MCF 10A (cell line): ENCODE results near the gene CCDC158. TPM values are rescaled to one million over a fixed set of nuclear protein-coding genes. Genes with fewer than 3 reads are reported as not detected.
A peak's percentile ranks its signal among the peaks of the same experiment; 100 is the strongest.

Experiments
- BruUV-seq: library from RNA; stranded (reverse); fragments of 400-500 nt; replicated peaks from 2 replicates; lab custom pipeline; 2021; lab: Mats Ljungman, UMichigan
- CTCF ChIA-PET: fragments of 300-600 bp; sonication (Branson Sonifier 250); formaldehyde crosslinking; extraction: SDS; loops from one replicate; lab custom pipeline; 2021; ENCODE audit warnings: antibody characterized with exemption, inconsistent platforms; lab: Yijun Ruan, JAX
- POLR2A ChIA-PET: fragments of 300-600, 350-650 bp; sonication (Branson Sonifier 250); formaldehyde crosslinking; extraction: SDS; loops from one replicate; lab custom pipeline; 2020; ENCODE audit warnings: antibody characterized with exemption, inconsistent platforms; lab: Yijun Ruan, JAX
- DNase-seq: peaks from one replicate; pipeline ENCODE4 v3.0.0-alpha.2; 2018; ENCODE audit not compliant: unreplicated experiment
- H3K27ac Mint-ChIP-seq: one replicate; pipeline ENCODE4 v1.8.0; 2022; ENCODE audit warnings: mild to moderate bottlenecking, low read depth, mixed read lengths; ENCODE audit not compliant: unreplicated experiment
- H3K27me3 Mint-ChIP-seq: one replicate; pipeline ENCODE4 v1.8.0; 2022; ENCODE audit warnings: mixed read lengths; ENCODE audit not compliant: insufficient read depth, unreplicated experiment
- H3K36me3 Mint-ChIP-seq: one replicate; pipeline ENCODE4 v1.8.0; 2022; ENCODE audit warnings: mild to moderate bottlenecking, moderate library complexity, mixed read lengths; ENCODE audit not compliant: insufficient read depth, unreplicated experiment
- H3K4me1 Mint-ChIP-seq: one replicate; pipeline ENCODE4 v1.8.0; 2022; ENCODE audit warnings: mixed read lengths; ENCODE audit not compliant: insufficient read depth, unreplicated experiment
- H3K4me3 Mint-ChIP-seq: one replicate; pipeline ENCODE4 v1.8.0; 2022; ENCODE audit warnings: mild to moderate bottlenecking, moderate library complexity, mixed read lengths; ENCODE audit not compliant: unreplicated experiment
- H3K9me3 Mint-ChIP-seq: one replicate; pipeline ENCODE4 v1.8.0; 2022; ENCODE audit warnings: mixed read lengths; ENCODE audit not compliant: unreplicated experiment
- intact Hi-C: fragments of 100-400 bp; cut with micrococcal nuclease; formaldehyde crosslinking; loops from 2 replicates; pipeline ENCODE4 v1.14.1; 2022
- total RNA-seq: library from RNA; stranded (reverse); gene quantifications from 2 replicates; pipeline ENCODE4 v1.2.3, GENCODE V29; 2022
- TF ChIP-seq, protein P1 (sequence below): fragments of 200-600 bp; IDR thresholded peaks from one replicate; pipeline ENCODE4 v1.8.0; 2022; ENCODE audit warnings: antibody characterized with exemption, mild to moderate bottlenecking; ENCODE audit not compliant: unreplicated experiment

The CCDC158 gene
- total RNA-seq, 1 experiment from 2014 or later, result not detected

GRCh38 chr4:76305033-76305687 lies 115.8 kb downstream of the CCDC158 start:
- no peak overlapping the region for H3K27ac Mint-ChIP-seq

DNA sequence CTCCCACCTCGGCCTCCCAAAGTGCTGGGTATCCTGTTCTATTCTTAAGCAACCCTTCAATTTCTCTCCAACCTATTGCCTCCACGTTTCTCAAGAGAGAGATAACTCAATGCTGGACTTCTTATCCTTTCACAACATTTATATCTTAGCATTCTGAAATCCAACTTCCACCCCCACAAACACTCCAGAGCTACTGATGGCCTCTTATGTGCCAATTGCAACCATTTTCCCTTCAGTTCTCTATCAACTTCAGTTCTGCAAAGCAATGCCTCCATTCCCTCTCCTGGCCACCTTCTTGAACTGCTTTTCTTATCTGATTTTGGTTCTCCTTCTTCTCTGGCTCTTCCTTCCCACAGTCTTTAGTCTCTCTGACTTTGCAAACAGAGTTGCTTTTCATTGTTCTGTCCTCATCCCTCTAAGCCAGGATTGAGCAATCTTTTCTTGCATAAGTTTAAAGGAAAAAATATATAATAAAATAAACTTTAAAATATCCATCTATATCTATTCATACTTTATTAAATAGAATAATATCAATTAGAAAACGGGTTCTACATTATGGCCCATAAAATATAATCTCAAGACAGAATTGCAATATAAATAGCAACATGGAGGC lies 118.0 kb downstream of the CCDC158 start:
- peaks cover 40% of the 10 kb centered on the region for H3K4me1 Mint-ChIP-seq
- BruUV-seq, result no TSS peak
- no peak overlapping the region for H3K4me3 Mint-ChIP-seq
- H3K27ac Mint-ChIP-seq, result no peak overlapping the region
- no peaks in the 10 kb centered on the region for H3K9me3 Mint-ChIP-seq
- peaks cover 10% of the 10 kb centered on the region for H3K36me3 Mint-ChIP-seq
- POLR2A ChIA-PET, result interaction anchor here (0.6 to 2.7 kb wide), 4 partner anchors 90 to 1439 kb away, joined by 3 to 18 read pairs (median 4); partner anchors contain the start of genes NUP54 and SCARB2
- TF ChIP-seq, protein P1, sequence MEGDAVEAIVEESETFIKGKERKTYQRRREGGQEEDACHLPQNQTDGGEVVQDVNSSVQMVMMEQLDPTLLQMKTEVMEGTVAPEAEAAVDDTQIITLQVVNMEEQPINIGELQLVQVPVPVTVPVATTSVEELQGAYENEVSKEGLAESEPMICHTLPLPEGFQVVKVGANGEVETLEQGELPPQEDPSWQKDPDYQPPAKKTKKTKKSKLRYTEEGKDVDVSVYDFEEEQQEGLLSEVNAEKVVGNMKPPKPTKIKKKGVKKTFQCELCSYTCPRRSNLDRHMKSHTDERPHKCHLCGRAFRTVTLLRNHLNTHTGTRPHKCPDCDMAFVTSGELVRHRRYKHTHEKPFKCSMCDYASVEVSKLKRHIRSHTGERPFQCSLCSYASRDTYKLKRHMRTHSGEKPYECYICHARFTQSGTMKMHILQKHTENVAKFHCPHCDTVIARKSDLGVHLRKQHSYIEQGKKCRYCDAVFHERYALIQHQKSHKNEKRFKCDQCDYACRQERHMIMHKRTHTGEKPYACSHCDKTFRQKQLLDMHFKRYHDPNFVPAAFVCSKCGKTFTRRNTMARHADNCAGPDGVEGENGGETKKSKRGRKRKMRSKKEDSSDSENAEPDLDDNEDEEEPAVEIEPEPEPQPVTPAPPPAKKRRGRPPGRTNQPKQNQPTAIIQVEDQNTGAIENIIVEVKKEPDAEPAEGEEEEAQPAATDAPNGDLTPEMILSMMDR, result no peak
- intact Hi-C loops, result loop anchor here (10.0 kb wide), 1 partner anchor 202 kb away; no protein-coding TSS in a partner anchor
- DNase-seq, result peak; percentile 40
- CTCF ChIA-PET, result interaction anchor here (1.0 to 2.2 kb wide), 2 partner anchors 123 to 129 kb away, joined by 3 to 9 read pairs; no protein-coding TSS in a partner anchor
- H3K27me3 Mint-ChIP-seq, result no peaks in the 10 kb centered on the region

More at GRCh38 chr4:76305033-76305687, 115.8 kb downstream of the CCDC158 start:
- Mint-ChIP-seq H3K4me3 (peak overlapping the region; percentile 94), H3K36me3 (peaks cover 18% of the 10 kb centered on the region), H3K4me1 (peaks cover 44% of the 10 kb centered on the region), H3K9me3 (no peaks in the 10 kb centered on the region), H3K27me3 (no peaks in the 10 kb centered on the region)
- BruUV-seq, result no TSS peak
- intact Hi-C loops, result loop anchor here (5.0 to 10.0 kb wide), 3 partner anchors 93 to 200 kb away; partner anchors contain the start of gene SCARB2
- ChIA-PET POLR2A (interaction anchor here (0.5 to 4.8 kb wide), 23 partner anchors 21 to 852 kb away, joined by 3 to 76 read pairs (median 5); partner anchors contain the start of genes CCNG2, NUP54, SCARB2 and SHROOM3), CTCF (interaction anchor here (0.5 to 5.3 kb wide), 9 partner anchors 26 to 309 kb away, joined by 3 to 50 read pairs (median 5); no protein-coding TSS in a partner anchor)
- TF ChIP-seq, protein P1, result no peak
- no peak for DNase-seq

- H3K27ac Mint-ChIP-seq, result peak overlapping the region; percentile 54
- ChIA-PET POLR2A (interaction anchor here (0.6 to 2.7 kb wide), 11 partner anchors 15 to 153 kb away, joined by 3 to 18 read pairs (median 4); partner anchors contain the start of genes NUP54 and SCARB2), CTCF (interaction anchor here (0.6 to 2.2 kb wide), 5 partner anchors 23 to 128 kb away, joined by 3 to 9 read pairs (median 3); no protein-coding TSS in a partner anchor)
- no peak for DNase-seq
- H3K36me3 Mint-ChIP-seq, result peaks cover 10% of the 10 kb centered on the region
- TF ChIP-seq, protein P1, result no peak
- H3K4me1 Mint-ChIP-seq, result peaks cover 40% of the 10 kb centered on the region
- BruUV-seq, result no TSS peak
- H3K4me3 Mint-ChIP-seq, result no peak overlapping the region
- no peaks in the 10 kb centered on the region for H3K27me3 Mint-ChIP-seq
- H3K9me3 Mint-ChIP-seq, result no peaks in the 10 kb centered on the region
- intact Hi-C loops, result loop anchor here (10.0 kb wide), 1 partner anchor 203 kb away; no protein-coding TSS in a partner anchor
These were observed 119.2 kb downstream of the CCDC158 start for GRCh38 chr4:76301775-76302162.
